HepG2 (cell line): ENCODE measurements around the gene HES1. TPM values are rescaled to one million over a fixed set of nuclear protein-coding genes. Genes with fewer than 3 reads are reported as not detected.

Source experiments
- ATAC-seq: fragments of 200-7000 bp; cut with Tn5 transposase; 3 replicates; pipeline ENCODE4 v1.9.1; 2020; ENCODE audit warnings: mild to moderate bottlenecking, moderate library complexity
- BruUV-seq: library from RNA; stranded (reverse); fragments of 400-500 nt; replicated peaks from 2 replicates; lab custom pipeline; 2021; lab: Mats Ljungman, UMichigan
- CTCF ChIA-PET: fragments of 300-600 bp; formaldehyde crosslinking; extraction: SDS; loops from one replicate; lab custom pipeline; 2021; ENCODE audit warnings: low total read pairs, inconsistent platforms, low intra/inter-chr PET ratio; lab: Yijun Ruan, JAX
- POLR2A ChIA-PET: fragments of 350-600 bp; sonication (Branson Sonifier 250); formaldehyde crosslinking; loops from one replicate; lab custom pipeline; 2020; ENCODE audit warnings: antibody characterized with exemption, inconsistent platforms; lab: Yijun Ruan, JAX
- DNase-seq: peaks from one replicate; pipeline ENCODE4 v3.0.0-alpha.2; 2015; ENCODE audit warnings: low spot score
- FAIRE-seq: peaks from 3 replicates; lab custom pipeline; 2011; peaks lifted over from hg19 to GRCh38; lab: Jason Lieb, UNC
- H2AFZ ChIP-seq: one replicate; pipeline ENCODE4 v1.6.1; 2011; ENCODE audit warnings: low read length, inconsistent platforms
- H3K27ac ChIP-seq: fragments of 300-600 bp; 3 replicates; pipeline ENCODE4 v1.8.0; 2011; ENCODE audit warnings: mixed run types, mild to moderate bottlenecking, mixed read lengths, low read length, inconsistent platforms; ENCODE audit not compliant: insufficient read depth; ENCODE audit errors: extremely low read length
- H3K27me3 ChIP-seq, 2 experiments: fragments of 200-600 bp in 1 of 2; 2 replicates in 1 of 2; 3 replicates in 1 of 2; pipeline versions ENCODE4 v1.6.0 to v1.8.0; 2011; ENCODE audit warnings: low read length in 2 of 2, mild to moderate bottlenecking in 2 of 2, moderate library complexity in 2 of 2, inconsistent platforms in 1 of 2; ENCODE audit not compliant: insufficient read depth in 2 of 2, control insufficient read depth in 1 of 2
- H3K36me3 ChIP-seq, 2 experiments: fragments of 200-600 bp in 1 of 2; replicated peaks in 1 of 2; 2 replicates in 1 of 2; 3 replicates in 1 of 2; pipeline versions ENCODE4 v1.5.1 to v1.8.0; 2011; ENCODE audit warnings: low read length in 2 of 2, inconsistent platforms in 1 of 2; ENCODE audit not compliant: insufficient read depth in 2 of 2, control insufficient read depth in 1 of 2
- H3K4me1 ChIP-seq: 2 replicates; pipeline ENCODE4 v1.5.1; 2012; ENCODE audit warnings: low read length, inconsistent platforms; ENCODE audit not compliant: insufficient read depth
- H3K4me2 ChIP-seq: 2 replicates; pipeline ENCODE4 v1.6.0; 2011; ENCODE audit warnings: low read depth, low read length, inconsistent platforms
- H3K4me3 ChIP-seq, 3 experiments: fragments of 200-600 bp in 1 of 3; sonication (generic), shearing (Covaris generic) in 1 of 3; replicated peaks in 1 of 3; 2 replicates each; pipeline ENCODE4 v1.5.1; 2011 to 2016; ENCODE audit warnings: low read length in 3 of 3, inconsistent platforms in 2 of 3, low read depth in 2 of 3, mild to moderate bottlenecking in 2 of 3, control low read depth in 1 of 3, mixed read lengths in 1 of 3; ENCODE audit not compliant: insufficient read depth in 1 of 3
- H3K79me2 ChIP-seq: one replicate; pipeline ENCODE4 v1.6.1; 2011; ENCODE audit warnings: low read length, inconsistent platforms; ENCODE audit not compliant: insufficient read depth
- H3K9ac ChIP-seq: 2 replicates; pipeline ENCODE4 v1.6.0; 2011; ENCODE audit warnings: mild to moderate bottlenecking, low read depth, low read length, inconsistent platforms; ENCODE audit not compliant: insufficient read depth
- H3K9me3 ChIP-seq: 2 replicates; pipeline ENCODE4 v1.5.1; 2012; ENCODE audit warnings: mild to moderate bottlenecking, low read length
- H4K20me1 ChIP-seq: 2 replicates; pipeline ENCODE4 v1.6.0; 2011; ENCODE audit warnings: inconsistent platforms, mild to moderate bottlenecking, low read length, moderate library complexity; ENCODE audit not compliant: insufficient read depth
- ATF6 ChIP-seq: sonication (generic); formaldehyde crosslinking; conservative IDR thresholded peaks from 2 replicates; pipeline ENCODE4 v1.4.0; 2020; ENCODE audit warnings: missing genetic modification reagents
- CSRNP2 ChIP-seq: sonication (generic); formaldehyde crosslinking; conservative IDR thresholded peaks from 2 replicates; pipeline ENCODE4 v1.8.0; 2022; ENCODE audit warnings: low read depth, missing genetic modification reagents
- DMTF1 ChIP-seq: sonication (generic); formaldehyde crosslinking; IDR thresholded peaks from 2 replicates; pipeline ENCODE4 v1.4.0; 2020; ENCODE audit warnings: mild to moderate bottlenecking, missing genetic modification reagents
- E2F2 ChIP-seq: sonication (generic); formaldehyde crosslinking; IDR thresholded peaks from 2 replicates; pipeline ENCODE4 v1.4.0; 2020; ENCODE audit warnings: missing genetic modification reagents, borderline replicate concordance
- GMEB1 ChIP-seq: sonication (generic); formaldehyde crosslinking; IDR thresholded peaks from 2 replicates; pipeline ENCODE4 v1.5.1; 2020; ENCODE audit warnings: missing genetic modification reagents, mild to moderate bottlenecking, borderline replicate concordance
- SMARCC2 ChIP-seq: fragments of 450-650 bp; IDR thresholded peaks from 2 replicates; pipeline ENCODE4 v1.6.1; 2017; ENCODE audit warnings: antibody characterized with exemption, mild to moderate bottlenecking
- ZNF232 ChIP-seq: sonication (generic); formaldehyde crosslinking; IDR thresholded peaks from 2 replicates; pipeline ENCODE4 v1.4.0; 2020; ENCODE audit warnings: missing genetic modification reagents, borderline replicate concordance
- ZNF451 ChIP-seq: sonication (generic); formaldehyde crosslinking; IDR thresholded peaks from 2 replicates; pipeline ENCODE4 v1.5.0; 2020; ENCODE audit warnings: mild to moderate bottlenecking, missing genetic modification reagents
- ZSCAN5A ChIP-seq: sonication (generic); formaldehyde crosslinking; IDR thresholded peaks from 2 replicates; pipeline ENCODE4 v1.8.0; 2022; ENCODE audit warnings: mild to moderate bottlenecking, missing genetic modification reagents, borderline replicate concordance
- WGBS: methylation state at CpG from one replicate; pipeline ENCODE4 v1.1.6; 2017; ENCODE audit warnings: low lambda C conversion rate; 5-methylcytosine and 5-hydroxymethylcytosine counted together
- in situ Hi-C: cut with HindIII; loops from 2 replicates; pipeline ENCODE4 v1.10.0; 2017; ENCODE audit warnings: low pct_unique_long_range_greater_than_20kb; ENCODE audit not compliant: extremely low pct_ligation_motif_present
- intact Hi-C: fragments of 100-400 bp; cut with micrococcal nuclease; formaldehyde crosslinking; loops from one replicate; pipeline ENCODE4 v1.10.0; 2022; ENCODE audit not compliant: unreplicated experiment
- polyA plus RNA-seq, 8 experiments: library from polyadenylated mRNA; depleted of rRNA in 3 of 8; stranded (reverse) in 7 of 8; unstranded in 1 of 8; fragments of >200 nt; fragmentation: Illumina TruSeq in 4 of 8; extraction: Trizol in 4 of 8; gene quantifications; 2 replicates each; pipeline versions ENCODE4 v1.2.1 to v1.2.3, GENCODE V29; 2011 to 2016; ENCODE audit warnings: low read depth in 4 of 8, missing spikeins in 1 of 8, mixed read lengths in 1 of 8; ENCODE audit not compliant: insufficient read depth in 1 of 8
- total RNA-seq, 5 experiments: library from RNA; depleted of rRNA; stranded (reverse); fragments of >200 nt; fragmentation: Illumina TruSeq; extraction: Trizol; gene quantifications; 2 replicates each; pipeline ENCODE4 v1.2.3, GENCODE V29; 2016; ENCODE audit warnings: low read depth in 1 of 5

Gene HES1
- total and polyA plus RNA-seq, 2 of the 13 experiments (the other 11 are each of a cell fraction or from before 2014, with no cell fraction given) = 15.4 to 19.8 TPM

- ATAC-seq (peak; percentile 39), DNase-seq (peak; percentile 51), FAIRE-seq (no peak)
- peak overlapping the region; percentile 76 for H3K9ac ChIP-seq
- intact Hi-C loops = no loop called here
- peaks cover 19% of the 10 kb centered on the region for H3K79me2 ChIP-seq
- H4K20me1 ChIP-seq = peaks cover 19% of the 10 kb centered on the region; the same call in 1 of the 2 replicates
- no peak overlapping the region for H2AFZ ChIP-seq
- peak overlapping the region; percentile 98 for H3K4me2 ChIP-seq
- H3K27ac ChIP-seq = peak overlapping the region; percentile 85
- H3K36me3 ChIP-seq = peaks cover 0 to 2% of the 10 kb centered on the region in 2 experiments; a peak in 1 of 5 replicates
- peaks cover 0 to 3% of the 10 kb centered on the region in 2 experiments; a peak in 1 of 5 replicates for H3K27me3 ChIP-seq
- in situ Hi-C loops = no loop called here
- BruUV-seq = TSS peak; percentile 88
- peak overlapping the region; percentile 62 to 95 (median 74) for H3K4me3 ChIP-seq
- 27% methylated on average over 6 of the region's 71 CpGs for WGBS
- CTCF ChIA-PET = no interaction called here
- no peaks in the 10 kb centered on the region for H3K9me3 ChIP-seq
- POLR2A ChIA-PET = interaction anchor here (0.6 to 11.5 kb wide), 19 partner anchors 8 to 429 kb away, joined by 3 to 128 read pairs (median 4); no protein-coding TSS in a partner anchor
- H3K4me1 ChIP-seq = peaks cover 45% of the 10 kb centered on the region
- TF ChIP-seq E2F2 (CRISPR knock-in tag) (no peak), GMEB1 (CRISPR knock-in tag) (no peak), SMARCC2 (no peak), DMTF1 (no peak), ATF6 (CRISPR knock-in tag) (no peak), CSRNP2 (CRISPR knock-in tag) (no peak), ZNF451 (CRISPR knock-in tag) (no peak), ZSCAN5A (CRISPR knock-in tag) (no peak), ZNF232 (no peak)
Measured at GRCh38 chr3:194140520-194141414, 4.8 kb downstream of the HES1 start.
